GM21717 (cell line): ENCODE measurements around the gene ATP6V0C.

Source experiments
- ATAC-seq: cut with Tn5 transposase; IDR thresholded peaks from one replicate; pipeline ENCODE4 v1.9.1; 2021; ENCODE audit warnings: mild to moderate bottlenecking, moderate library complexity; ENCODE audit not compliant: unreplicated experiment

Gene ATP6V0C

GRCh38 chr16:2513405-2514332 is at the start of gene ATP6V0C:
Gene ATP6V0C (plus strand): TSS chr16:2513952. CDS start chr16:2514104, 152 bp downstream.
- ATAC-seq, result peak; percentile 55

- ATAC-seq, result no peak
These were observed 49.4 kb upstream of the ATP6V0C start for GRCh38 chr16:2464333-2464732.

- ATAC-seq, result no peak
These were observed 47.9 kb upstream of the ATP6V0C start for GRCh38 chr16:2465653-2466415.

- no peak for ATAC-seq
These were observed 46.9 kb upstream of the ATP6V0C start for GRCh38 chr16:2466667-2467527.

GRCh38 chr16:2467528-2468232 is 46.1 kb upstream of the ATP6V0C start:
- no peak for ATAC-seq

- ATAC-seq, result no peak
These were observed 45.5 kb upstream of the ATP6V0C start for GRCh38 chr16:2468233-2468724.

GRCh38 chr16:2468725-2469398 is 44.9 kb upstream of the ATP6V0C start:
- ATAC-seq, result no peak

- no peak for ATAC-seq
These were observed 44.1 kb upstream of the ATP6V0C start for GRCh38 chr16:2469399-2470233.

GRCh38 chr16:2470234-2470601 is 43.5 kb upstream of the ATP6V0C start:
- no peak for ATAC-seq

- ATAC-seq, result no peak
These were observed 43.1 kb upstream of the ATP6V0C start for GRCh38 chr16:2470603-2471015.

GRCh38 chr16:2471016-2471652 is 42.6 kb upstream of the ATP6V0C start, which contains the start of gene NTN3:
Gene NTN3 (plus strand): TSS chr16:2471297. CDS start chr16:2471702, 405 bp downstream.
- ATAC-seq, result no peak

- no peak for ATAC-seq
These were observed 41.9 kb upstream of the ATP6V0C start for GRCh38 chr16:2471653-2472487.

GRCh38 chr16:2472488-2472864 is 41.3 kb upstream of the ATP6V0C start:
- no peak for ATAC-seq

- no peak for ATAC-seq
These were observed 40.8 kb upstream of the ATP6V0C start for GRCh38 chr16:2472885-2473445.

GRCh38 chr16:2473446-2473926 is 40.3 kb upstream of the ATP6V0C start:
- no peak for ATAC-seq

GRCh38 chr16:2473999-2474876 is 39.5 kb upstream of the ATP6V0C start:
- peak; percentile 12 for ATAC-seq
